Tibial nerve (tissue), 4 donors: ENCODE measurements around the gene RHBDD1. TPM values are rescaled to one million over a fixed set of nuclear protein-coding genes. Genes with fewer than 3 reads are reported as not detected.

Experiments
- DNase-seq, 2 donors: peaks; one replicate each; pipeline ENCODE4 v3.0.0-alpha.2; 2019; ENCODE audit warnings: low spot score in 2 of 2
- H3K27ac ChIP-seq, 4 donors: fragments of 200-600 bp; sonication (generic) in 3 of 4; one replicate each; pipeline ENCODE4 v1.5.1; 2017 to 2019; ENCODE audit warnings: mild to moderate bottlenecking in 1 of 4
- H3K27me3 ChIP-seq, 2 donors: fragments of 200-600 bp; sonication (generic) in 1 of 2; one replicate each; pipeline versions ENCODE4 v1.5.1 to v1.6.0; 2017 to 2019
- H3K36me3 ChIP-seq, 3 donors: fragments of 200-600 bp; sonication (generic); one replicate each; pipeline ENCODE4 v1.5.1; 2018 to 2019
- H3K4me1 ChIP-seq, 4 donors: fragments of 200-600 bp; sonication (generic) in 3 of 4; one replicate each; pipeline ENCODE4 v1.5.1; 2017 to 2019
- H3K4me3 ChIP-seq, 4 donors: fragments of 200-600 bp; sonication (generic) in 3 of 4; one replicate each; pipeline ENCODE4 v1.5.1; 2017 to 2019; ENCODE audit warnings: mild to moderate bottlenecking in 1 of 4, moderate library complexity in 1 of 4
- H3K9me3 ChIP-seq, 4 donors: fragments of 200-600 bp; sonication (generic) in 3 of 4; one replicate each; pipeline ENCODE4 v1.5.1; 2017 to 2019
- EP300 ChIP-seq, 2 donors: sonication (generic); formaldehyde crosslinking; IDR thresholded peaks; one replicate each; pipeline ENCODE4 v1.6.1; 2017; ENCODE audit warnings: antibody characterized with exemption in 2 of 2, mild to moderate bottlenecking in 1 of 2
- POLR2A ChIP-seq, 2 donors: fragments of 450-650 bp; IDR thresholded peaks; one replicate each; pipeline ENCODE4 v1.6.1; 2017; ENCODE audit warnings: antibody characterized with exemption in 2 of 2, mild to moderate bottlenecking in 2 of 2, moderate library complexity in 2 of 2
- WGBS, 2 donors: methylation state at CpG; one replicate each; pipeline ENCODE4 v1.1.5; 2018; 5-methylcytosine and 5-hydroxymethylcytosine counted together
- total RNA-seq, 4 donors: library from RNA; depleted of rRNA; stranded (reverse); fragments of >200 nt; gene quantifications; one replicate each; pipeline ENCODE4 v1.1.0, GENCODE V29; 2016
- TF ChIP-seq, protein P1 (sequence below), 5 experiments: fragments of 200-600 bp in 3 of 5; fragments of 450-650 bp in 2 of 5; sonication (generic) in 3 of 5; IDR thresholded peaks; one replicate each; pipeline ENCODE4 v1.5.1; 2016 to 2019; ENCODE audit warnings: antibody characterized with exemption in 5 of 5, mild to moderate bottlenecking in 3 of 5, moderate library complexity in 2 of 5

RHBDD1 gene
- total RNA-seq, 4 donors from 2014 or later: 14.9 to 29.4 (median 25.0) TPM

DNA sequence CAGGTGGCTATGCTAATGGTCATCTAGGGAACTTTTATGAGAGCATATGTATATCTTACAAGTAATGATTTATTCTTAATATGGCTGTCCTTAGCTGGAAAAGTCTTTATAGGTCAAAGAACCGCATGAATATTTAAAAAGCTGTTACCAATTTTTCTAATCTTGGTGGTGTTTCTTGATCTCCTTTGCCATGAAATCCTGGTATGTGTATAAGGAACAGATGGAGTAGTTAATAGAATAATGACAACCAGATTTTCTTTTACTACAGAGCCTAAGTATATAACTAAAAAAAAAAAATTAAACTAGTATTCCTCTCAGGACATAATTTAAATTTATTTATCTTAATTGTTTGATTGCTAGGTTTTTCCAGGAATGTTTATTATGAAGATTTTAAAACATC lies 74.5 kb downstream of the RHBDD1 start:
- Histone ChIP-seq H3K27me3 (no peaks in the 10 kb centered on the region), H3K9me3 (no peaks in the 10 kb centered on the region), H3K36me3 (peaks cover 0 to 27% (median 0%) of the 10 kb centered on the region in 3 donors), H3K4me1 (peaks cover 0 to 6% (median 2%) of the 10 kb centered on the region in 4 donors), H3K4me3 (no peak overlapping the region), H3K27ac (no peak overlapping the region)
- no peak for DNase-seq
- TF ChIP-seq POLR2A (IDR thresholded peaks at IDR 0.05): no peak
- no peak for TF ChIP-seq EP300 (IDR thresholded peaks at IDR 0.05)
- TF ChIP-seq, protein P1, sequence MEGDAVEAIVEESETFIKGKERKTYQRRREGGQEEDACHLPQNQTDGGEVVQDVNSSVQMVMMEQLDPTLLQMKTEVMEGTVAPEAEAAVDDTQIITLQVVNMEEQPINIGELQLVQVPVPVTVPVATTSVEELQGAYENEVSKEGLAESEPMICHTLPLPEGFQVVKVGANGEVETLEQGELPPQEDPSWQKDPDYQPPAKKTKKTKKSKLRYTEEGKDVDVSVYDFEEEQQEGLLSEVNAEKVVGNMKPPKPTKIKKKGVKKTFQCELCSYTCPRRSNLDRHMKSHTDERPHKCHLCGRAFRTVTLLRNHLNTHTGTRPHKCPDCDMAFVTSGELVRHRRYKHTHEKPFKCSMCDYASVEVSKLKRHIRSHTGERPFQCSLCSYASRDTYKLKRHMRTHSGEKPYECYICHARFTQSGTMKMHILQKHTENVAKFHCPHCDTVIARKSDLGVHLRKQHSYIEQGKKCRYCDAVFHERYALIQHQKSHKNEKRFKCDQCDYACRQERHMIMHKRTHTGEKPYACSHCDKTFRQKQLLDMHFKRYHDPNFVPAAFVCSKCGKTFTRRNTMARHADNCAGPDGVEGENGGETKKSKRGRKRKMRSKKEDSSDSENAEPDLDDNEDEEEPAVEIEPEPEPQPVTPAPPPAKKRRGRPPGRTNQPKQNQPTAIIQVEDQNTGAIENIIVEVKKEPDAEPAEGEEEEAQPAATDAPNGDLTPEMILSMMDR (IDR thresholded peaks at IDR 0.05): no peak
- WGBS, 2 donors: 43 to 50% methylated on average over 1 of the region's 1 CpG

- Histone ChIP-seq H3K9me3 (no peaks in the 10 kb centered on the region), H3K4me3 (no peak overlapping the region), H3K27me3 (no peaks in the 10 kb centered on the region), H3K36me3 (peaks cover 0 to 27% (median 0%) of the 10 kb centered on the region in 3 donors), H3K4me1 (peaks cover 0 to 6% (median 2%) of the 10 kb centered on the region in 4 donors), H3K27ac (no peak overlapping the region)
- TF ChIP-seq EP300 (IDR thresholded peaks at IDR 0.05) (no peak), POLR2A (IDR thresholded peaks at IDR 0.05) (no peak)
- TF ChIP-seq, protein P1 (IDR thresholded peaks at IDR 0.05): no peak
- no peak for DNase-seq
- WGBS, 2 donors: 91 to 95% methylated on average over 3 of the region's 3 CpGs
Observed at GRCh38 chr2:226911932-226912331, 76.1 kb downstream of the RHBDD1 start.

GRCh38 chr2:226913641-226914040 lies 77.8 kb downstream of the RHBDD1 start:
- H3K27ac ChIP-seq: no peak overlapping the region
- TF ChIP-seq EP300 (IDR thresholded peaks at IDR 0.05) (no peak), POLR2A (IDR thresholded peaks at IDR 0.05) (no peak)
- TF ChIP-seq, protein P1 (IDR thresholded peaks at IDR 0.05): no peak
- no peaks in the 10 kb centered on the region for H3K27me3 ChIP-seq
- H3K4me1 ChIP-seq: no peaks in the 10 kb centered on the region
- no peak overlapping the region for H3K4me3 ChIP-seq
- H3K36me3 ChIP-seq: peaks cover 0 to 25% (median 0%) of the 10 kb centered on the region in 3 donors
- H3K9me3 ChIP-seq: no peaks in the 10 kb centered on the region
- no peak for DNase-seq

- Histone ChIP-seq H3K36me3 (peaks cover 0 to 33% (median 0%) of the 10 kb centered on the region in 3 donors), H3K4me1 (no peaks in the 10 kb centered on the region), H3K4me3 (no peak overlapping the region), H3K9me3 (peaks cover 0 to 14% (median 0%) of the 10 kb centered on the region in 4 donors), H3K27ac (no peak overlapping the region), H3K27me3 (no peaks in the 10 kb centered on the region)
- 79 to 85% methylated on average over 6 of the region's 6 CpGs for WGBS, 2 donors
- no peak for TF ChIP-seq EP300 (IDR thresholded peaks at IDR 0.05)
- TF ChIP-seq POLR2A (IDR thresholded peaks at IDR 0.05): no peak
- TF ChIP-seq, protein P1 (IDR thresholded peaks at IDR 0.05): no peak
- no peak for DNase-seq
Observed at GRCh38 chr2:226915846-226916360, 80.0 kb downstream of the RHBDD1 start.

DNA sequence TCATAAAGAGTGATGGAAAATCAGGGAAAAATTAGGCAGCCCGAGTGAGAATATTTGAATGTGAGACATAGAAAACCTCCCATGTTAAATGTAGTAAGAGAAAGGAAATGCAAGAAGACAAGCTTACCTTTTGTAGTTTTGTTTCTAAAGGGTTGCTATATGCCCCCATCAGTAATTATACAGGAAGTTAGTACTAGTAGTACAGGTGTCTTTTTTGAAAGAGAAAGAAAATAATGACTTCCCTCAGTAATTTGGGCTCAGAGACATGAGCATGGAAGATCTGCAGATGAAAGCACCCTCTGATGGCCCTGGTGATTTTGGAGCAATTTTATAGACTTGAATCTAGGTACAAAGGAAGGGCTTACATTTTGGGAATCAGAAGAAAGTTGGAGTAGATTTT lies 80.8 kb downstream of the RHBDD1 start:
- no peak overlapping the region for H3K27ac ChIP-seq
- no peak for DNase-seq
- H3K4me3 ChIP-seq: no peak overlapping the region

More for the DNA sequence above, 80.8 kb downstream of the RHBDD1 start:
- Histone ChIP-seq H3K4me1 (no peaks in the 10 kb centered on the region), H3K27me3 (no peaks in the 10 kb centered on the region), H3K36me3 (peaks cover 0 to 33% (median 0%) of the 10 kb centered on the region in 3 donors), H3K9me3 (peaks cover 0 to 14% (median 0%) of the 10 kb centered on the region in 4 donors)
- 82% methylated on average over 1 of the region's 1 CpG for WGBS, 2 donors
- TF ChIP-seq, protein P1 (IDR thresholded peaks at IDR 0.05): no peak
- TF ChIP-seq EP300 (IDR thresholded peaks at IDR 0.05): no peak
- no peak for TF ChIP-seq POLR2A (IDR thresholded peaks at IDR 0.05)
